ENCODE measurements around the gene KCNG4. TPM values are rescaled to one million over a fixed set of nuclear protein-coding genes. Genes with fewer than 3 reads are reported as not detected.

KCNG4 gene
- total RNA-seq, 1 experiment from 2014 or later: not detected

- no peaks in the 10 kb centered on the region for H3K79me2 ChIP-seq (ENCODE audit: insufficient read depth, low read length)
- H3K4me3 ChIP-seq (replicated peaks in 1 of 2; ENCODE audit: low read depth in 1 of 2, low read length in 2 of 2): no peak overlapping the region
- BruUV-seq (replicated peaks): no TSS peak
- no peak overlapping the region for H2AFZ ChIP-seq (ENCODE audit: low read depth, low read length, poor library complexity, severe bottlenecking)
- H3K27me3 ChIP-seq (ENCODE audit: insufficient read depth, low read length): no peaks in the 10 kb centered on the region
- H3K9me2 ChIP-seq (ENCODE audit: insufficient read depth): no peaks in the 10 kb centered on the region
- TF ChIP-seq EZH2 (IDR thresholded peaks at IDR 0.05): no peak
- no peaks in the 10 kb centered on the region for H3K36me3 ChIP-seq (ENCODE audit: control insufficient read depth in 1 of 2, insufficient read depth in 2 of 2, low read length in 2 of 2)
- intact Hi-C loops (cut with micrococcal nuclease): no loop called here
- H3K4me2 ChIP-seq (ENCODE audit: low read length): peak overlapping the region; percentile 20; the same call in 1 of the 2 replicates
- RAD21 ChIA-PET (ENCODE audit: low non-redundant PET in 1 of 2, low total read pairs in 2 of 2, uncharacterized antibody in 2 of 2, unreplicated experiment in 2 of 2): no interaction called here
- CTCF ChIA-PET: no interaction called here
- DNase-seq (ENCODE audit: low read depth, low spot score) (no peak), ATAC-seq (no peak)
- H3K9me3 ChIP-seq (ENCODE audit: control insufficient read depth in 1 of 2, insufficient read depth in 1 of 2, low read depth in 1 of 2, low read length in 2 of 2): no peaks in the 10 kb centered on the region
- H3K27ac ChIP-seq (ENCODE audit: low read depth, low read length): no peak overlapping the region
- POLR2A ChIA-PET: no interaction called here
- H3K4me1 ChIP-seq (ENCODE audit: control insufficient read depth in 1 of 2, insufficient read depth in 2 of 2, low read length in 2 of 2): peaks cover 0 to 6% of the 10 kb centered on the region in 2 experiments; a peak in 1 of 4 replicates
- H3K9ac ChIP-seq (ENCODE audit: low read length): no peak overlapping the region
- H4K20me1 ChIP-seq (ENCODE audit: insufficient read depth): no peaks in the 10 kb centered on the region
Measured at GRCh38 chr16:84247844-84248243, 8.0 kb upstream of the KCNG4 start.

GRCh38 chr16:84247331-84247730, 7.5 kb upstream of the KCNG4 start:
- no peaks in the 10 kb centered on the region for H3K27me3 ChIP-seq (ENCODE audit: insufficient read depth, low read length)
- no peaks in the 10 kb centered on the region for H3K9me3 ChIP-seq (ENCODE audit: control insufficient read depth in 1 of 2, insufficient read depth in 1 of 2, low read depth in 1 of 2, low read length in 2 of 2)
- BruUV-seq (replicated peaks): no TSS peak
- H3K9ac ChIP-seq (ENCODE audit: low read length): no peak overlapping the region
- ChIA-PET RAD21 (ENCODE audit: low non-redundant PET in 1 of 2, low total read pairs in 2 of 2, uncharacterized antibody in 2 of 2, unreplicated experiment in 2 of 2) (no interaction called here), POLR2A (no interaction called here), CTCF (no interaction called here)
- no peak overlapping the region for H3K4me2 ChIP-seq (ENCODE audit: low read length)
- DNase-seq (ENCODE audit: low read depth, low spot score): no peak
- peaks cover 0 to 6% of the 10 kb centered on the region in 2 experiments; a peak in 1 of 4 replicates for H3K4me1 ChIP-seq (ENCODE audit: control insufficient read depth in 1 of 2, insufficient read depth in 2 of 2, low read length in 2 of 2)
- H3K79me2 ChIP-seq (ENCODE audit: insufficient read depth, low read length): no peaks in the 10 kb centered on the region
- intact Hi-C loops (cut with micrococcal nuclease): no loop called here
- no peak overlapping the region for H3K4me3 ChIP-seq (replicated peaks in 1 of 2; ENCODE audit: low read depth in 1 of 2, low read length in 2 of 2)
- TF ChIP-seq CEBPB (IDR thresholded peaks at IDR 0.05; ENCODE audit: low read depth): no peak
- no peak for TF ChIP-seq EGR1 (IDR thresholded peaks at IDR 0.05; ENCODE audit: low read depth)
- no peak overlapping the region for H3K27ac ChIP-seq (ENCODE audit: low read depth, low read length)
- no peaks in the 10 kb centered on the region for H3K9me2 ChIP-seq (ENCODE audit: insufficient read depth)
- H2AFZ ChIP-seq (ENCODE audit: low read depth, low read length, poor library complexity, severe bottlenecking): no peak overlapping the region
- no peaks in the 10 kb centered on the region for H3K36me3 ChIP-seq (ENCODE audit: control insufficient read depth in 1 of 2, insufficient read depth in 2 of 2, low read length in 2 of 2)
- ATAC-seq: no peak
- H4K20me1 ChIP-seq (ENCODE audit: insufficient read depth): no peaks in the 10 kb centered on the region

DNA sequence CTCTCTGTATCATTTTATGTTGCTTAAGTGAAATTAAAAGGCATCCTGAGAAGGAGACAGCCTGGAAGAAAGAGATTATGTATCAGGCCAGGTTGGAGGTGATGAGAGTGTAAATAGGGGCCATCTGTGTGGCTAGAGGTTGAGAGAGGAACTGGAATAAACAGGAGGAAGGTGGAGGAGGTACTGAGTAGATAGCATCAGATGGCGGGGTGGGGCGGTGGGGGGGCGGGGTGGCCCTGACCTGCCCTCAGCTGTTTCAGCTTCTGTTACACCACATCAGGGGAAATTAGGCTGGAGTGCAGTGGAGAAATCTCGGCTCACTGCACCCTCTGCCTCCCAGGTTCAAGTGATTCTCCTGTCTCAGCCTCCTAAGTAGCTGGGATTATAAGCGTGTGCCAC, 6.9 kb upstream of the KCNG4 start:
- no peak overlapping the region for H3K4me3 ChIP-seq (replicated peaks in 1 of 2; ENCODE audit: low read depth in 1 of 2, low read length in 2 of 2)
- H3K4me2 ChIP-seq (ENCODE audit: low read length): no peak overlapping the region
- RAD21 ChIA-PET (ENCODE audit: low non-redundant PET in 1 of 2, low total read pairs in 2 of 2, uncharacterized antibody in 2 of 2, unreplicated experiment in 2 of 2): no interaction called here
- H3K9me3 ChIP-seq (ENCODE audit: control insufficient read depth in 1 of 2, insufficient read depth in 1 of 2, low read depth in 1 of 2, low read length in 2 of 2): no peaks in the 10 kb centered on the region
- CTCF ChIA-PET: interaction anchor here (1.7 kb wide), 1 partner anchor 60 kb away, joined by 6 read pairs; the partner anchor contains the start of gene TAF1C
- intact Hi-C loops (cut with micrococcal nuclease): no loop called here
- no peaks in the 10 kb centered on the region for H3K79me2 ChIP-seq (ENCODE audit: insufficient read depth, low read length)
- DNase-seq (ENCODE audit: low read depth, low spot score): no peak
- H3K27ac ChIP-seq (ENCODE audit: low read depth, low read length): no peak overlapping the region
- no peaks in the 10 kb centered on the region for H3K36me3 ChIP-seq (ENCODE audit: control insufficient read depth in 1 of 2, insufficient read depth in 2 of 2, low read length in 2 of 2)
- no peaks in the 10 kb centered on the region for H3K9me2 ChIP-seq (ENCODE audit: insufficient read depth)
- H3K4me1 ChIP-seq (ENCODE audit: control insufficient read depth in 1 of 2, insufficient read depth in 2 of 2, low read length in 2 of 2): peaks cover 0 to 6% of the 10 kb centered on the region in 2 experiments; a peak in 1 of 4 replicates
- ATAC-seq: no peak
- no peaks in the 10 kb centered on the region for H4K20me1 ChIP-seq (ENCODE audit: insufficient read depth)
- H3K9ac ChIP-seq (ENCODE audit: low read length): no peak overlapping the region
- no peaks in the 10 kb centered on the region for H3K27me3 ChIP-seq (ENCODE audit: insufficient read depth, low read length)
- BruUV-seq (replicated peaks): no TSS peak
- H2AFZ ChIP-seq (ENCODE audit: low read depth, low read length, poor library complexity, severe bottlenecking): no peak overlapping the region
- POLR2A ChIA-PET: interaction anchor here (0.6 kb wide), 1 partner anchor 13 kb away, joined by 3 read pairs; no protein-coding TSS in a partner anchor
- TF ChIP-seq REST (IDR thresholded peaks at IDR 0.05; ENCODE audit: low read depth) (no peak), EGR1 (IDR thresholded peaks at IDR 0.05; ENCODE audit: low read depth) (no peak), POLR2AphosphoS5 (IDR thresholded peaks at IDR 0.05; ENCODE audit: low read depth, low read length) (no peak), YY1 (IDR thresholded peaks at IDR 0.05; ENCODE audit: extremely low read depth, insufficient replicate concordance, low read depth, low read length) (no peak), SIN3A (IDR thresholded peaks at IDR 0.05; ENCODE audit: low read depth) (no peak), EZH2phosphoT487 (IDR thresholded peaks at IDR 0.05; ENCODE audit: borderline replicate concordance) (no peak), JUND (IDR thresholded peaks at IDR 0.05) (no peak), ZFX (IDR thresholded peaks at IDR 0.05) (no peak), ELF1 (IDR thresholded peaks at IDR 0.05; ENCODE audit: borderline replicate concordance, low read depth) (no peak)

Data from HCT116 (cell line).